Activated CD4-positive, alpha-beta memory T cell treated with anti-CD3 and anti-CD28 coated beads, Interleukin-2, amount 10 ng/mL, durations not matched to agents 7 days and 5 days (primary cell): Measurements from ENCODE around the gene PRR33. TPM values are rescaled to one million over a fixed set of nuclear protein-coding genes. Genes with fewer than 3 reads are reported as not detected.

Source experiments
- CTCF ChIA-PET: fragments of 350-600 bp; sonication (Branson Sonifier 250); formaldehyde crosslinking; loops from one replicate; lab custom pipeline; 2021; ENCODE audit warnings: antibody characterized with exemption, inconsistent platforms; lab: Charles Lee
- POLR2A ChIA-PET: fragments of 350-600 bp; sonication (Branson Sonifier 250); formaldehyde crosslinking; loops from one replicate; lab custom pipeline; 2021; ENCODE audit warnings: antibody characterized with exemption; lab: Charles Lee
- DNase-seq: peaks from one replicate; pipeline ENCODE4 v3.0.0-alpha.2; 2020
- H3K27ac Mint-ChIP-seq: one replicate; pipeline ENCODE4 v1.8.0; 2021; ENCODE audit warnings: mild to moderate bottlenecking, mixed read lengths
- H3K27me3 Mint-ChIP-seq: one replicate; pipeline ENCODE4 v1.8.0; 2021; ENCODE audit warnings: mixed read lengths
- H3K36me3 Mint-ChIP-seq: one replicate; pipeline ENCODE4 v1.8.0; 2021; ENCODE audit warnings: low read depth, mixed read lengths
- H3K4me1 Mint-ChIP-seq: one replicate; pipeline ENCODE4 v1.8.0; 2021; ENCODE audit warnings: mixed read lengths
- H3K4me3 Mint-ChIP-seq: one replicate; pipeline ENCODE4 v1.8.0; 2021; ENCODE audit warnings: mild to moderate bottlenecking, mixed read lengths
- H3K9me3 Mint-ChIP-seq: one replicate; pipeline ENCODE4 v1.8.0; 2021; ENCODE audit warnings: mixed read lengths
- total RNA-seq, 2 experiments: library from RNA; stranded (reverse); gene quantifications; one replicate each; pipeline ENCODE4 v1.2.3, GENCODE V29; 2021

Gene PRR33
- total RNA-seq, 2 experiments from 2014 or later = 0.08 TPM

DNA sequence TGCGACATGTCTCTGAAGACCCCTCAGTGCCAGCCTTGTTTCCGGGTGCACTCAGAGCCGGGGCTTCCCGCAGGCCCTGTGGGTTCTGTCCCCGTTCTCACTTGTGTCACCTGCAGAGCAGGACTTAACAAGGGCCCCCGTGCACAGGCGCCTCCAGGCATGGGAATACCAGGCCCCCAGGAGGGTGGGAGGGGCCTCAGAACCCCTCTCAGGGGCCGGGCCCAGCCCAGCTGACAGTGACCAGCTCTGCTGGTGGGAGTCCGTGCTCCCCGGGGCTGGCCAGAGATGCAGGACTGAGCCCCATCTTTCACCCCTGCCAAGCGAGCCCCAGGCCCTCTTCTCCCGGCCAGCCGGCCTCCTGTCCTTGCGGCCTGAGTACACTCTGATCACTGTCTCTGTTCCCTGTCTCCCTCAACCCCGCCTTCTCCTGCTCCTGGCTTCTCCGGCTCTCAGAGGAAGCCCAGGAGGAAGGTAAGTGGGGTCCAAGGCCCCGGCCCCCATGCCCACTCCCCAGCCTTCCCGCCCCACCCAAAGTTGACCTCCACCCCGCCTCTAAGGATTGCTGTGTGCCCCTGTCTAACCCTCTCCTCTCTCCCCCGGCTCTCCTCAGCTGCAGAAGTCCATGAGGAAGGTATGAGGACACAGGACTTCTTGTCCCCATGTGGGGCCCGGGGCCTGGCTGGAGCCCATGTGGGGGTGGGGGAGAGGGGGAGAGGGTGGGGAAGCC is 33.1 kb upstream of the PRR33 start:
- no peak for DNase-seq

DNA sequence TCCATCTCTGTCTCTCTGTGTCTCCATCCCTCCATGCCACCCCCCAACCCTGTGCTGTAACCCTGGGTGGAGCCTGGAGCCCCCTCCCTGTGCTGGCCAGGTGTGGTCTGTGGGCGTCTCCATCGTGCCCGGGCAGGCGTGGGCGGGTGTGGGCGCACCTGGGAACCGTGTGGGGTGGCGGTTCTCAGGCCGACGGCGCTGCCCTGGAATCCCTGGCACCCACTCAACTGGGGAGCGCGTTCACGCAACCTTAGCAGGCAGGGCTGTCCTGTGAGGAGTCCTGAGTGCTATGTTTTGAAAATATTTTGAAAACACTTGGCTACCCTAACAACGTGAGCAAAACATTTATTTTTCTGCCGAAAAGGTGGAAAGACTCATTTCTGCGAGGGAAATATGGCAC is 32.5 kb upstream of the PRR33 start:
- no peaks in the 10 kb centered on the region for H3K36me3 Mint-ChIP-seq
- no peak for DNase-seq
- H3K4me1 Mint-ChIP-seq = peaks cover 2% of the 10 kb centered on the region
- no peak overlapping the region for H3K27ac Mint-ChIP-seq
- ChIA-PET POLR2A (no interaction called here), CTCF (no interaction called here)
- peaks cover 5% of the 10 kb centered on the region for H3K27me3 Mint-ChIP-seq
- H3K4me3 Mint-ChIP-seq = no peak overlapping the region
- H3K9me3 Mint-ChIP-seq = no peaks in the 10 kb centered on the region

More for the DNA sequence above, 33.1 kb upstream of the PRR33 start:
- Mint-ChIP-seq H3K27me3 (peaks cover 5% of the 10 kb centered on the region), H3K9me3 (no peaks in the 10 kb centered on the region), H3K4me3 (no peak overlapping the region), H3K36me3 (no peaks in the 10 kb centered on the region), H3K4me1 (peaks cover 2% of the 10 kb centered on the region), H3K27ac (no peak overlapping the region)
- POLR2A ChIA-PET = no interaction called here
- CTCF ChIA-PET = no interaction called here

DNA sequence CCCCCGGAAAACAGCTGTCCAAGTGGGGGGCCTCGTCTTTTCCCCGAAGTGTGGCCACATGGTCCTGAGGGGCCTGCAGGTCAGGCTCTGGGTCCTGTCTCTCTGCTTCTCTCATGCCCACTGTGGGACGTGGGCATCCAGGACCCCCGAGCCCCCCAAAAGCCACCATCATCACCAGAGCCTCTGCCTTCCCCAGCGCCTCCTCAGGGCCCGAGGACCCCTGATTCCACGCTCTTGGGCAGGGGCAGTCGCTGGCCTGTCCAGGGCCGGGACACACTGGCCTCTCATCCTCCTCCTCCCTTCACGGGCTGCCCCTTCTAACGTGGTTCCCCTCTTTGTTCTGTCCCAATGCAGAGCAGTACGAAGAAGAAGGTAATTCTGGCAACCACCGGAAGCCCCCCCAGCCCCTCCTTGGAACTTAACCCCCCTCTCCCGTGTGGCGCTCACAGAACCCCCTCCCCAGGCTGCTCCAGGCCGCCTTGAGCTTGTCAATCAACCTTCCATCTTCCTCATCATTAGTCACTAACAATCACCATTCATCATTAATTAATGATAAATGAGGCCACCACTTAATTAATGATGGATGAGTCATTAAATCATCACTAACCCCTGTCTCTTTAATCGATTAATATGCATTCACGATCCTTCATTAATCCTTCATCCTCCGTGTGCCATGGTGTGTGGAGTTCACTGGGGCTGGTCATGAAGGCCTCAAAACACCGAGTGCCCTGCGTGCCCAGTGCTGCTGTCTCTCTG is 31.7 kb upstream of the PRR33 start:
- H3K36me3 Mint-ChIP-seq = no peaks in the 10 kb centered on the region
- peaks cover 5% of the 10 kb centered on the region for H3K27me3 Mint-ChIP-seq
- H3K4me1 Mint-ChIP-seq = peaks cover 2% of the 10 kb centered on the region
- CTCF ChIA-PET = no interaction called here
- no peaks in the 10 kb centered on the region for H3K9me3 Mint-ChIP-seq
- POLR2A ChIA-PET = interaction anchor here (1.3 kb wide), 1 partner anchor 41 kb away, joined by 3 read pairs; no protein-coding TSS in a partner anchor
- H3K4me3 Mint-ChIP-seq = no peak overlapping the region
- no peak overlapping the region for H3K27ac Mint-ChIP-seq
- DNase-seq = no peak

DNA sequence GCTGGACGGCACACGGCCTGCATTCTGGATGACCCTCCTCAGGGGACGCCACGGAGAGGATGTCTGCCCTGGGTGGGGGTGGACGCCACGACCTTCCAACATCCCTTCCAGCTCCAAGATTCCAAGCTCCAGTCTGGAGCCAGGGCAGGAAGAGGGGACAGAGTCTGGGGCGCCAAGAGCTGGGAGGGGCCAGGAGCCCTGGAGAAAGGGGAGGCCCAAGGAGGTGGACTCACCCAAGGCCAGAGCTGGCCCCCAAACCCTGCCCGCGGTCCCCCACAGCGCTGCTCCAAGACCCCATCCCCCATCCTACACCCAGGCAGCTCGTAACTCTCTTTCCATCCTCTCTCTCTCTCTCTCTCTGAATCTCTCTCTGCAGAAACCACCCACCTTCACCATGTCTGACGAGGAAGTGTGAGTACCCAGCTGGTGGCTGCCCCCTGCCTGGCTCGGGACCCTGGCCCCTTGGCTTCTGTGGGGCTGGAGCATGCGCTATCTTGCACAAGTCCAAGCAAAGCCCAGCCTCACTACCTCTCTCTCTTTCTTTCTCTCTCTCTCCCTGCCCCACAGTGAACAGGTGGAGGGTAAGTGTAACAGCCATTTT is 30.9 kb upstream of the PRR33 start:
- H3K9me3 Mint-ChIP-seq = no peaks in the 10 kb centered on the region
- H3K4me1 Mint-ChIP-seq = peaks cover 2% of the 10 kb centered on the region
- H3K27ac Mint-ChIP-seq = no peak overlapping the region
- DNase-seq = no peak
- ChIA-PET CTCF (interaction anchor here (1.4 to 1.7 kb wide), 2 partner anchors 40 to 88 kb away, joined by 3 to 11 read pairs; partner anchors contain the start of gene SYT8), POLR2A (interaction anchor here (1.3 to 4.1 kb wide), 5 partner anchors 25 to 72 kb away, joined by 3 to 36 read pairs (median 6); partner anchors contain the start of gene PRR33)
- H3K36me3 Mint-ChIP-seq = no peaks in the 10 kb centered on the region
- no peak overlapping the region for H3K4me3 Mint-ChIP-seq
- peaks cover 5% of the 10 kb centered on the region for H3K27me3 Mint-ChIP-seq

DNA sequence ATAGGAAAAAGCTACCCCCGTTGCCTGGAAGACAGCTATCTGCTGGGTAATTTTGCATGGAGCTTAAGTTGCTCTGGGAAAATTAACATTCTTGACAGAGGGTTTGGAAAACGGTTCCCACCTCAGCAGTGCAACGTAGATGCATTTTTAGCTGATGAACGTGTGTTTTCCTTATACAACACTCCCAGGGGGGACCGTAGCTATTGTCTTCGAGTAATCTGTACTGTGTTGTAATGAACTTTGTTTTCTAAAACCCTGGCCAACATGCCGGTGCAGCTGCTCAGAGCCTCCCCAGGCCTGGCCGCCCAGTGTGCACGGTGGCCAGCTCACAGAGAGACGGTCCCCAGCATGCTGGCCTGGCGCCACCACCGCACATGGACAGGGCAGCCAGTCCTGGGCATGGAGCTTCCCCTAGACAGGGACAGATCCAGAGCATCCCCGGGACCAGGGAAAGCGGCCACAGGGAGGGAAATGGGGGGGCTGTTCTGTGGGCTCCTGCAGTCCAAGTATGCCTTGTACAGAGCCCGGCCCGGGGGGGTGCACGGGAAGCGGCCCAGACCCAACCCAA is 30.0 kb upstream of the PRR33 start:
- H3K27me3 Mint-ChIP-seq = peaks cover 5% of the 10 kb centered on the region
- H3K27ac Mint-ChIP-seq = no peak overlapping the region
- H3K9me3 Mint-ChIP-seq = no peaks in the 10 kb centered on the region
- H3K4me3 Mint-ChIP-seq = no peak overlapping the region
- H3K4me1 Mint-ChIP-seq = peaks cover 2% of the 10 kb centered on the region
- no peaks in the 10 kb centered on the region for H3K36me3 Mint-ChIP-seq
- ChIA-PET POLR2A (interaction anchor here (0.9 to 4.1 kb wide), 6 partner anchors 26 to 228 kb away, joined by 3 to 36 read pairs (median 4); partner anchors contain the start of gene PRR33), CTCF (interaction anchor here (1.4 to 1.7 kb wide), 3 partner anchors 40 to 89 kb away, joined by 3 to 11 read pairs (median 6); partner anchors contain the start of gene SYT8)
- no peak for DNase-seq

DNA sequence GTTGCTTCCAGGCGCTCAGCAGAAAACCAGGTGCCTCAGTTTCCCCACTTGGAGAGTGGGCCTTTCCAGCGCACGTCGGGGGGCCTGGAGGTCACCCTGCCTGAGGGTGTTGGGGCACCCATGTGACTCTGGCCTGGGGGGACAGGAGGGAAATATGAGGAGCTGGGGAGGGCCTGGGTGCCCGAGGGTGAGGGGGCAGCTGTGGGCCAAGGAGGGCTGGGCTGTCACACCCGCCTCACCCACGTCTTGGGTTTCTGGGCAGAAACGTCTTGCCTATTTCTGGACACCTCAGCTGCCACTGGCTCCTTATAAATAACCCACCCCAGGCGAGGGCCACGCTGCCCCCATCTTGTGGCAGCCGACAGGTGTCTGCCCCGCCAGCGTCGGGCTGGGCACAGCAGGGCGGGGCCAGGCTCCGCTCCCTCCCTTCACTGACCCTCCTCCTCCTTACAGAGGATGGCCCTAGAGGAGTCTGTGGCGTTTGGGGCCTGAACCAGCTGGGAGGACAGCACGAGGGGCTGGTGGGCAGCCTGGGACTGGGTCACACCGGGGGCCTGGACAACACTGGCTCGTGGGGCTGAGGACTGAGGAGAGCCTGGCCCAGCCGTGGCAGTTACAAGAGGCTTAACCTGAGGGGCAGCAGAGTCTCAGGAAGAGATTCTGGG is 29.3 kb upstream of the PRR33 start:
- DNase-seq = no peak
- peaks cover 4% of the 10 kb centered on the region for H3K4me1 Mint-ChIP-seq
- no peaks in the 10 kb centered on the region for H3K9me3 Mint-ChIP-seq
- POLR2A ChIA-PET = interaction anchor here (0.7 to 4.1 kb wide), 7 partner anchors 27 to 227 kb away, joined by 3 to 36 read pairs (median 3); partner anchors contain the start of gene PRR33
- peaks cover 5% of the 10 kb centered on the region for H3K27me3 Mint-ChIP-seq
- H3K36me3 Mint-ChIP-seq = no peaks in the 10 kb centered on the region
- no peak overlapping the region for H3K27ac Mint-ChIP-seq
- CTCF ChIA-PET = interaction anchor here (1.4 to 1.7 kb wide), 3 partner anchors 39 to 88 kb away, joined by 3 to 11 read pairs (median 6); partner anchors contain the start of gene SYT8
- H3K4me3 Mint-ChIP-seq = no peak overlapping the region

DNA sequence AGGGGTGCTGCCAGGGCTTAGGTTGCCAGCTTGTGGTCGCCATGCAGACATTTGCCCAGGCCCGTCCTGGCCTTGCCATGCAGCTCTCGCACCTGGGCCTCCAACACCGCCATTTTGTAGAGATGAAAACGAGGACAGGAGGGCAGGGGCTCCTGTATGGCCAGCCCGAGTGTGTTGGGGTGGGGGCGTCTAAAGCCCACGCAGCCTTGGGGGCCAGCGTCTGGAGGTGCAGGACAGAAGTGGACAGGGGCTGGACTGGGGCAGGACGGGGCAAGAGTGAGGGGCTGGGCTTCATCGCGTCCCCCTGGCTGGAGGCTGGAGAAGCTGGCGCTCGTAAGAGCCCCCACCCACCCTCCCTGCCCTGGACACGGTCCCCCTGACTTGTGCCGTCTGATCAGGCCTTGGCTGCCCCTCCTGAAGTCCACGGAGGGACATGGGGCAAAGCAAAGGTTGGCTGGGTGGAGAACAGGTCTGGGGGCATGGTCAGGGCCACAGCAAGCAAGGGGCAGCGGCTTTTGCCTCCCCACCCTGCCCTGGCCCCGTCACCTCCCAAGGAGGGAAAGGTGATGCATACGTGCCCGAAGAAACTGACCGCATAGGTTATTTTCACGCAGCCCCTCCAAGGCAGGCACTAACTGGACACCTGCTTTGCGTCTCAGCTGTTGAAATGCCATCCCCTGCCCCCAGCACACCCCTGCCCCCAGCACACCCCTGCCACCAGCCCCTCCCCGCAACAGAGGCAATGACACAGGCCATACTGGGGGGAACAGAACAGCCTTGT is 28.6 kb upstream of the PRR33 start:
- peaks cover 2% of the 10 kb centered on the region for H3K36me3 Mint-ChIP-seq
- H3K4me3 Mint-ChIP-seq = no peak overlapping the region
- peaks cover 9% of the 10 kb centered on the region for H3K4me1 Mint-ChIP-seq
- ChIA-PET CTCF (interaction anchor here (1.4 kb wide), 2 partner anchors 38 to 87 kb away, joined by 5 to 6 read pairs; no protein-coding TSS in a partner anchor), POLR2A (interaction anchor here (0.7 to 4.1 kb wide), 4 partner anchors 30 to 67 kb away, joined by 3 to 36 read pairs (median 3); partner anchors contain the start of gene PRR33)
- H3K27me3 Mint-ChIP-seq = peaks cover 5% of the 10 kb centered on the region
- no peak overlapping the region for H3K27ac Mint-ChIP-seq
- peaks cover under 1% of the 10 kb centered on the region for H3K9me3 Mint-ChIP-seq
- no peak for DNase-seq

DNA sequence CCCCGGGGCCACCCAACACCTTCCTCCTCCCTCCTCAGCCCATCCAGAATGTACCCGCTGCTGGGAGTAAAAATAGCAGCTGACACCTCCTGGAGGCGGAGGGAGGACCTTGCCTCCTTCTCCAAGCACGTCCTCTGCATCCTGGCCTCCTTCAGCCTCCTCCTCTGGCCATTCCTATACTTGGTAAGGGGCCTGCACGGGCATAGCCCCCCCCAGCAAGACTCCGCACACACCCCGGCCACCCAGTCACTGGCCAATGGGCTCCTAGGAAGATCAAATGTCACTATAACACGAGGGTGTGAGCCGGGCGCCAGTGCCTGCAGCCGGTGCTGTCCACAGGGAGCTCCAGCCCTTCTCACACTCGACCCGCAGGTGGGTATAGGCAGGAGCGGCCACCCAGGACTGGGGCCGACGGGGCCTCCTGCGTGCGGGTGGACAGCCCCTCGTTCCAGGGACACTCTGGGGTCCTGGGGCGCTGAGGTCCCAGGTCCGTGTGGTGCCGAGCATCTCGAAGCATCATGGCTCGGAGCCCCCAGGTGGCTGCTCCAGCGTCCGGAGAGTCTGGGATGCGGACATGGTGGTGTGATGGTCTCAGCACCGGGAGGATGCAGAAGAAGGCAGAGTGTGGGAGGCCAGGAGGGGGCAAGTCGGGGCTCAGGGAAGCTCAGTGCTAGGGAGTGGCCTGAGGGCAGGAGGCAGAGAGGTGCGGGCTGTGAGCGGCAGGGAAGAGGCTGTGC is 27.9 kb upstream of the PRR33 start, which contains the start of gene TNNT3:
Gene TNNT3 (plus strand): TSS at position 313 of the 737 bp plus-strand sequence. CDS start 3,172 bp downstream, outside the sequence.
- POLR2A ChIA-PET = interaction anchor here (0.8 to 4.1 kb wide), 3 partner anchors 29 to 66 kb away, joined by 3 to 36 read pairs (median 3); partner anchors contain the start of gene PRR33
- CTCF ChIA-PET = interaction anchor here (1.4 kb wide), 1 partner anchor 37 kb away, joined by 5 read pairs; no protein-coding TSS in a partner anchor

DNA sequence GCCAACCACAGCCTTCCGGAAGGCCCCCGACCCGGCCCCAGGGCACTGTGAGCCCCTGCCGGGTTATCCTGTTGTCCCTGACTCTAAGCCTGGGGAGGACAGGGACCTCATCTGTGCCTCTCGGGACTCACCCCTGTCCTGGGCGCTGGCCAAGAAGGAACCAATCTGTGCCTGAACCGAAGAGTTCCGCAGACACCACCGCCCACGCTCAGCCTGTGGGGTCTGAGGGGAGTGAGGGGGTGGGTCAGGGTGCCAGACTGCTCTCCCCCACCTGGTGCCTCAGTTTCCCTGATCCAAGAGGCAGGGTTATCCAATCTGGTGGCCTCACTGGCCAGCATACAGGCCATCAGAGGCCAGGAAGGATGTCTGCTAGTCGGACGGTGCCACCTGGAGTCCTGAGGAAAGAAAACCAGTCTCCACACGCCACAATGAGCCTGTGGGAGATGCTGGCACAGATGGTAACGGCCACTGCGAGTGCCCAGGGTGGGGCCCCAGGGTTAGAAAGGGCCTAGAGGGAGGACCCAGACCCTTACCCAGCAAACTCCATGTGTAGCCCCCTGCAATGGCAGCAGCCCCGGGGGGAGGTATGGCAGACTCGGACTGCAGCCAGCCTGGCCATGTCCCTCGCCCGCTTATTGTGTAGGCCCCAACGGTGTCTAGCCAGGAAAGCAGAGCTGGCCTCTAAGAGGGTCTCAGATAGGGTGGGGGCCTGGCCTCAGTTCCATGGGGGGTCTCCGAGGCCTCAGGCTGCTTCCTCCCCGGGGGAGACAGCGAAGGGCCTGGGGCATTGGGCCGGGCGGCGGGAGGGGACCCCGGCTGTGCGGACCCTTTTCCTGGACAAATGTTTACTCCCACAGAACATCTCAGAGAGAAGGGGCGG is 27.0 kb upstream of the PRR33 start:
- Mint-ChIP-seq H3K4me1 (peaks cover 14% of the 10 kb centered on the region), H3K36me3 (peaks cover 2% of the 10 kb centered on the region), H3K9me3 (peaks cover 10% of the 10 kb centered on the region), H3K27me3 (peaks cover 5% of the 10 kb centered on the region), H3K4me3 (no peak overlapping the region), H3K27ac (no peak overlapping the region)
- POLR2A ChIA-PET = interaction anchor here (1.0 to 4.1 kb wide), 3 partner anchors 28 to 53 kb away, joined by 3 to 39 read pairs (median 36); partner anchors contain the start of gene PRR33
- DNase-seq = no peak
- CTCF ChIA-PET = interaction anchor here (1.4 kb wide), 1 partner anchor 36 kb away, joined by 5 read pairs; no protein-coding TSS in a partner anchor

More for the DNA sequence above, 27.9 kb upstream of the PRR33 start, which contains the start of gene TNNT3:
- Mint-ChIP-seq H3K27ac (no peak within 1 kb of the TSS), H3K36me3 (peaks cover 2% of the 10 kb centered on the region), H3K27me3 (peaks cover 5% of the 10 kb centered on the region), H3K4me3 (no peak within 1 kb of the TSS), H3K9me3 (peaks cover 8% of the 10 kb centered on the region), H3K4me1 (peaks cover 12% of the 10 kb centered on the region)
- DNase-seq = no peak
